Globus pallidus (tissue), 1 donor: ENCODE data around the gene NTNG2.
A peak's percentile ranks its signal among the peaks of the same experiment; 100 is the strongest.

Source experiments
- DNase-seq: peaks from one replicate; pipeline ENCODE4 v3.0.0-alpha.2; 2015; ENCODE audit warnings: low spot score

NTNG2 gene

DNA sequence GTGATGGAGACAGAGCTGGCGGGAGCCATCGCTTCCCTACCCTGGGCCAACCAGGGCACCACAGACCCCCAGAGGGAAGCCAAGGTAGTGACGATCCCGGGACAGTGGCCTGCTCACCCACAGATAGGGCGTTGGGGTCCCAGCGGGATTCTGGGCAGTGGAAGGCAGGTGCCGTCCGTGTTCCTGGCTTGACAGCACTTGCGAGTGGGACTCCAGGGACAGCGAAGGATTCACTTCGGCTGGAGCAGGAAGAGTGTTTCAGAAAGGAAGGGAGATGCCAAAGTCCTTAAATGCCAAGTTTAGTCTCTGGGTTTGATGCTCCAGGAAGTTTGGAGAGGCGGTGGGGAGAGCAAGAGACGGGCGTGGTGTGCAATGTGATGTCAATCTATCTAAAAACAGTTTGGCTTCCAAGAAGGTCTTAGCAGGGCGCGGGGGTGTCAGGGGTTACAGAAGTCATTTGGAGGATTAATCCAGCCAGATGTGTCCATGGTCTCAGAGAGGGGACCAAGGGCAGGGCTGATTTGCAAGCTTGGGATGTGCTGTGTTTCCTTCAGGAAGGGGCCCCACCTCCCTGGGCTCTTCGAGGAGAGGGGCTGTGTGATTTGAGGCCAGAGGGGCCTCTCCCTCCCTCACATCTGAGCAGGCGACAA lies 74.9 kb downstream of the NTNG2 start:
- DNase-seq = no peak

DNA sequence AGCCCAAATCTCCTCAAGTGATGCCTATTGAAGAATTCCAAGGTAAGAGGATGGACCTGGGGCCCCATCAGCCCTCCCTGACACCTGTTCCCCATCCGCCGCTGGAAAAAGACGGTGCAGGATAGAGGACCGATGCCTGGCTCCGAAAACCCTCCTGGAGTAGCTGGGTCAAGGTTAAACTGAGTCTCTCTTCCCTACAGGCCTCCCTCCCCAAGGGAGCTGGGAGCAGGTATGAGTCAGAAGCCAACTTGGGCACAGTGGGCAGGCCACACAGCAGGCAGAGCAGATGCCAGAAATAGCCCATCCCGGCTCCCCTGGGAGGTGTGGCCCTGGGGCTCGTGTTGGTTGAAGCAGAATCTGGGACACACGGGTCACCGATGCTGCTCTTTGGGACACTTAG lies 75.6 kb downstream of the NTNG2 start:
- DNase-seq = no peak

GRCh38 chr9:132238026-132238972 lies 76.4 kb downstream of the NTNG2 start:
- no peak for DNase-seq

GRCh38 chr9:132238992-132239391 lies 77.1 kb downstream of the NTNG2 start:
- no peak for DNase-seq

DNA sequence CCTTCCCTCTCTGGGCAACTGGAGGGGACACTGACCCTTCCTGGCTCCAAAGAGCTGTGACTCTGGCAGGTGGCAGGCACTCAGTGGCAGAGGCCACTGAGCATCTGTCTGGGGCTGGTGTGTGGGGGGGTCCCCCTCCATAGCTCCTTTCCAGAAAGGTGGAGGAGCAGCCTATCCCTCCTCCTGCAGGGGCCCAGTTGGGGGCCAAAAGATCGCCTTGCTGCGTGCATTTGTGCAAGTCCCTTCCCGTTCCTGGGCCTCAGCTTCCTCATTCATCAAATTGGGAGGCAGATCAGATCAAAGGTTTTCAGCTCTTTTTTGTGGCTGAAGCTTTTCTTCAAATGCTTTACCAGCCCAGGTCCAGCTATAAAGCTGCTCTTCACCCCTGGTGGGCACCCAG lies 77.7 kb downstream of the NTNG2 start:
- no peak for DNase-seq

DNA sequence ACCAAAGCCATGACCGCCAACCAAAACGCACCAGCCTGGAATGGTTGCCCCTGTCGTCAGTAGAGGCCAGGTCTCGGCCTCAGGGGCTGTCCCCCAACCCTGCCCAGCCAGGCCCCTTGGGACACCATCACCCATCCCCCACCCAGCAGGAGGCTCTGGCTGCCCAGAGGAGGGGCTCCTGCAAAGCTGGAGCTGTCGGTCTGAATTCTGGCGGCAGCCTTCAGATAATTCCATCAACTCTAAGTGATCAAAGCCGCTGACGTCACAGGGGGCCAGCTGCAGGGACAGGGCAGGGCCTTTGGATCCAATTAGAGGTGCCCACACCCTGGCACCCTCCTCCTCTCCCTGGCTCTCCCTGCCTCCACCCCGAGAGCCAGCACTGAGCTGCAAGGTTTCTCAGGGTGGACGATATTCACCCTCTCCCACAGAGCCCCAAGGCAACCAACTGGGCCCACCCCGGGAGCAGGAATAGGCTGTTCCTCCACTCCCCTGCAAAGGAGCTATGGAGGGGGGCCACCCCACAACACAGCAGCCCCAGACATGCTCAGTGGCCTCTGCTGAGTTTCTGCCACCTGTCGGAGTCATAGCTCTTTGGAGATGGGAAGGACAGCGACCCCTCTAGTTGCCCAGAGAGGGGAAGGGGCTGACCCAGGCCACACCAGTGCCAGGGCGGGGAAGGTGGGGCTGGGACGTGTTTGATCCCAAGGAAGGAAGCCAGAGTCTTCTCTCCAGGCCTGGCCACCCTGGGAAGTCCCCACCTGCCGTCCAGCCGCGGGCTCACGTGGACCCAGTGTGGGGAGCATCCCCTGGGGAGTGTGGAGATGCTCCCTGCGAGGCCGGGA lies 78.4 kb downstream of the NTNG2 start:
- no peak for DNase-seq

DNA sequence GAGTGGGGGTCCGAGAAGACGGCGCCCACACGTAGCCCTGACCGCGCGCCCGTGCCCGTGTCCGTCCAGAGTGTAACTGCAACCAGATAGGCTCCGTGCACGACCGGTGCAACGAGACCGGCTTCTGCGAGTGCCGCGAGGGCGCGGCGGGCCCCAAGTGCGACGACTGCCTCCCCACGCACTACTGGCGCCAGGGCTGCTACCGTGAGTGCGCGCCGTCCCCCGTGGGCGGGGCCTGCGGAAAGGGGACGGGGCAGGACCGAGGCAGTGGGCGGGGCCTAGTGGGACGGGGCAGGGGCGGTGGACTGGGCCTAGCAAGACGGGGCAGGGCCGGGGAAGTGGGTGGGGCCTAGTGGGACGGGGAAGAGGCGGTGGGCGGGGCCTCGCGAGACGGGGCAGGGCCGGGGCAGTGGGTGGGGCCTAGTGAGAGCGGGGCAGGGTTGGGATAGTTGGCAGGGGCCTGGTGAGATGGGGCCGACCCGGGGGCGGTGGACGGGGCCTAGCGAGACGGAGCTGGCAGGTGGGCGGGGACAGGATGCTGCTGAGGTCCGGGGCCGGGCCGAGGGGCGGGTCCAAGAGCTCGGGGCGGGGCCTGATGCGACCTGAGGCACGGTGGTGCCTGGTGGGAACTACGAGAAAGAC lies 79.1 kb downstream of the NTNG2 start:
- peak; percentile 94 for DNase-seq

DNA sequence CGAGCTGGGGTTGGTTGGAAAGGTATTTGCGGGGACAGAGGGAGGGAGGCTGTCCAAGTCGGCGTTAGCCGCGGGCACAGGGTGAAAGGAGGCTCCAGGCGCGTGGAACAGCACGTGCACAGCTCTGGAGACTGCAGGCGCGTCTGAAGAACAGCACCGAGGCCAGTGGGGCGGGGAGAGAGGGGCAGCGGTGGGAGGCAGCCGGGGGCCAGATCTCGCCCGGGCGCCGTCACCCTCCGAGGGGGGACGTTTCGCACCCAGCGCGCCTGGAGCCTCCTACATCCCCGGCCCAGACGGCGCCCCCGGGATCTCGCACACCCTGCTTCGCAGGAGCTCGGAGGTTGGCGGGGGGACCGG lies 79.6 kb downstream of the NTNG2 start:
- no peak for DNase-seq

DNA sequence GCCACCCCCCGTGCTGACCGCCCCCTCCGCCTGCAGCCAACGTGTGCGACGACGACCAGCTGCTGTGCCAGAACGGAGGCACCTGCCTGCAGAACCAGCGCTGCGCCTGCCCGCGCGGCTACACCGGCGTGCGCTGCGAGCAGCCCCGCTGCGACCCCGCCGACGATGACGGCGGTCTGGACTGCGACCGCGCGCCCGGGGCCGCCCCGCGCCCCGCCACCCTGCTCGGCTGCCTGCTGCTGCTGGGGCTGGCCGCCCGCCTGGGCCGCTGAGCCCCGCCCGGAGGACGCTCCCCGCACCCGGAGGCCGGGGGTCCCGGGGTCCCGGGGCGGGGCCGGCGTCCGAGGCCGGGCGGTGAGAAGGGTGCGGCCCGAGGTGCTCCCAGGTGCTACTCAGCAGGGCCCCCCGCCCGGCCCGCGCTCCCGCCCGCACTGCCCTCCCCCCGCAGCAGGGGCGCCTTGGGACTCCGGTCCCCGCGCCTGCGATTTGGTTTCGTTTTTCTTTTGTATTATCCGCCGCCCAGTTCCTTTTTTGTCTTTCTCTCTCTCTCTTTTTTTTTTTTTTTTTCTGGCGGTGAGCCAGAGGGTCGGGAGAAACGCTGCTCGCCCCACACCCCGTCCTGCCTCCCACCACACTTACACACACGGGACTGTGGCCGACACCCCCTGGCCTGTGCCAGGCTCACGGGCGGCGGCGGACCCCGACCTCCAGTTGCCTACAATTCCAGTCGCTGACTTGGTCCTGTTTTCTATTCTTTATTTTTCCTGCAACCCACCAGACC lies 80.2 kb downstream of the NTNG2 start:
- DNase-seq = peak; percentile 23

- DNase-seq = no peak
Observed at GRCh38 chr9:132242621-132243155, 80.8 kb downstream of the NTNG2 start.

GRCh38 chr9:132243156-132244074 lies 81.6 kb downstream of the NTNG2 start:
- DNase-seq = no peak

DNA sequence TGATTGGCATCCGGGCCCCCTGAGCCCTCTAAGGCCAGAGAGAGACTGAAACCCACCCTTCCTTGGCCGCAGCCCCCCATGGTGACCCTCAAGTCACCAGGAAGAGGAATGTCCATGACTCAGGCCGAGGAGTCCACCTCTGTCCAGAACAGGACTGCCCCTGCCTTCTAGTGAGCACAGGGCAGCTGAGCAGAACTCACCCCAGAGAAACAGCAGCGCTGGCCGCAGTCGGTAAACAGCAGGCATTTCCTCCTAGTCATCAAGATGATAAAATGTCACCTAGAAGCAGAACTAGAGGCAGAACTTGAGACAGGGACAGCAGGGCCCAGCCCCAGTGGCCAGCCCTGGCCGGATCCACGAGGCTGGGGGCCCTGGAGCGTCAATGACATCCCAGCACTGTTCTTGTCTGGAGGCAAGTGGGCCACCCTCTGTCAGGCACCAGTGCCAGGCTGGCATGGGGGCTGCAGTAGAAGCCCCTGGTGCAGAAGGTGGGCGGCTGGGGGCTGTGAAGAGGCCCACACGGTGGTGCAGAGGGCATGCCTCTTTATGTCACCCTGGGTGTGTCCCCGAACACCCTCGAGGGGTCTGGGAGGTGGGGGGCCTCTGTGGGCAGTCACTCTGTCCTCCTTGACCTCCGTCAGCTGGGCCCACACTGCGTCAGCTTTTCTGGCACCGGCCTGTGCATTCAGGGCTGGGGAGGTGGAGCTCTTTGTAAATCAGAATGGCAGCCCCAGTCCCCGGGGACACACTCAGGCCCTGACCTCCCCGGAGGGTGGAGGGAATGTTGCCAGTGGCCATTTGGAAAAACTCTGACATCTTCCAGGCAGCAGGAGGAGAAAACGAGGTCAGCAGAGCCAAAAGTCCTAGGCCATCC lies 83.0 kb downstream of the NTNG2 start:
- DNase-seq = no peak

DNA sequence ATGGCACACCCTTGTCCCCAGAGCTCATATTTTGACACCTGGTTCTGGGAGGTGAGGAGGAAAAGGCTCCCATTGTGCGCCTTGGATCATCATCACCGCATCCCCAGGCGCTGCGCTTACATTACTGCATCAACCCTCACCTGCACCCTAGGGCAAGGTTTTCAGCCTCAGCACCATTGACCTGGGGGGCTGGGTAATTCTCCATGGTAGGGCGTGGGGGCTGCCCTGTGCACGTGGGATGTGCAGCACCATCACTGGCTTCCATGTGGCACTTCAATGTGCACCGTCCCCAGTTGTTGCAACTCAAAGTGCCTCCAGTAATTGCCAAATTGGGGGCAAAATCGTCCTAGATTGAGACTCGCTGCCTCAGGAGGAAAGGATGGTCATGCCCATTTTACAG lies 83.6 kb downstream of the NTNG2 start:
- DNase-seq = no peak

DNA sequence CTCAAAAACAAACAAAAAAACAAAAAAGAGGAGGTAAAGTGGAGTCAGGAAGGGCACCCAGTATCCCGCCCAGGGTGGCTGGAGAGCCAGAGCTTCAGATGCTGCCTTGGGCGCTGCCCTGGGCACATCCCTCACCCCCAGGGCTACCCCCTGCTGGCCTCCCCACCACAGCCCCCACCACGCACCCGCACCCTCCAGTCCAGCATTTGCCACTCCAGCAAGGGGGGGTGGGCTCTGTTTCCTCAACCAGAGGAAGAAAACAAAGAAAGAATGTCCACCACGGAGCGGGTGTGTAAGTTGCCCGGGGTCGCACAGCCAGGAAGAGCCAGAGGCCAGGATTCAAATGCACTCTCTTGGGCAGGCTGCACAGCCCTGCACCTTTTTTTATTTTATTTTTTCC lies 86.1 kb downstream of the NTNG2 start:
- DNase-seq = no peak

GRCh38 chr9:132249123-132249522 lies 87.3 kb downstream of the NTNG2 start:
- DNase-seq = no peak

- DNase-seq = no peak
Observed at GRCh38 chr9:132249690-132250089, 87.8 kb downstream of the NTNG2 start.

GRCh38 chr9:132250324-132251262 lies 88.7 kb downstream of the NTNG2 start:
- no peak for DNase-seq

DNA sequence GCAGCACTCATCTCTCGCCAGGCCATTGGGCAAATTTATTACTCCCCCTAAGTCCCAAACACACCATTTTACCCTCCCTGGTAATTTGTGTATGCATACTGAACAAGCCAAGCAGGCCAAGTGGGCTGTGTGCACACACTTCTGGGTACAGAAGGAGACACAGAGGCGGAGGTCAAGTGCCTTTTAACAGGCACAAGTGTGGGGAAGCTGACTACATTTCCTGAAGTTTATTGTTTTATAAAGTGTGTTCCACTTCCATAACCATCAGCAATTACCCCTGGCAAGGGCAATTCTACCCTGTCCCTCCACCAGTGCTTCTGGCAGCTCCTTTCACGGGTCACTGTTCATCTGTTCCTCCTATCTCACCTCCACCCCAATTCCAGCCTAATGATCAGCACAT lies 99.0 kb downstream of the NTNG2 start:
- DNase-seq = no peak
